PFSK-1 (cell line): ENCODE measurements around the gene TRIM8.

Experiments used
- FOXP2 ChIP-seq: optimal IDR thresholded peaks from 2 replicates; pipeline ENCODE3; 2011; ENCODE audit warnings: borderline replicate concordance, control low read depth, inconsistent platforms; ENCODE audit not compliant: insufficient read depth; ENCODE audit errors: extremely low read length, extremely low read depth
- POLR2AphosphoS5 ChIP-seq: IDR thresholded peaks from 2 replicates; pipeline ENCODE4 v1.6.1; 2012; ENCODE audit warnings: low read depth, mild to moderate bottlenecking, control low read depth, low read length, moderate library complexity
- SIN3A ChIP-seq: IDR thresholded peaks from 2 replicates; pipeline ENCODE4 v1.6.1; 2012; ENCODE audit warnings: mild to moderate bottlenecking, low read length, moderate library complexity, borderline replicate concordance; ENCODE audit not compliant: insufficient read depth
- TAF1 ChIP-seq: IDR thresholded peaks from 2 replicates; pipeline ENCODE4 v1.6.1; 2012; ENCODE audit warnings: low read length, control low read depth, borderline replicate concordance; ENCODE audit not compliant: insufficient read depth
- TF ChIP-seq, protein P1 (sequence below), 2 experiments: IDR thresholded peaks; 2 replicates each; pipeline versions ENCODE4 v1.6.1 to v1.8.0; 2011 to 2012; ENCODE audit warnings: low read depth in 2 of 2, low read length in 2 of 2, control low read depth in 1 of 2, inconsistent platforms in 1 of 2, mild to moderate bottlenecking in 1 of 2, moderate library complexity in 1 of 2; ENCODE audit not compliant: insufficient read depth in 1 of 2

The TRIM8 gene

DNA sequence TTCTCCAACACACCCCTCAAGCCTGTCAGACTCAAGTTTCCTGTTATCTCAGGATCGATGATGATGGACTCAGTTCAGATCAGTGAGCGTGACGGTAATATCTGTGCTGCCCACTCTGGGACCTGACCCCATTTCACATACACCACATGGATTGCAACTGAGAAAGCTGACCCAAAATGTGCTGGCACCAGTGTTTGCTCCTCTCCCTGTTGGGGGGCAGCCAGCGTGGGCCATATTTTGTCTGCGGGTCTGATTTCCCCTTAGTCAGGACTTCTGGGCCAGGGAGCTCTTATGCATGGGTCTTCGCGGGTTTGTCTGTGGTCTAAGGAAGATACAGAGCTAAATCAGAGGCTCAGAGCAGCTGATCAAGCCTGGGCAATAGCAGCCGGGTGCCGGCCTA lies 42.6 kb upstream of the TRIM8 start:
- TF ChIP-seq TAF1 (no peak), SIN3A (no peak), FOXP2 (no peak), POLR2AphosphoS5 (no peak)
- TF ChIP-seq, protein P1, sequence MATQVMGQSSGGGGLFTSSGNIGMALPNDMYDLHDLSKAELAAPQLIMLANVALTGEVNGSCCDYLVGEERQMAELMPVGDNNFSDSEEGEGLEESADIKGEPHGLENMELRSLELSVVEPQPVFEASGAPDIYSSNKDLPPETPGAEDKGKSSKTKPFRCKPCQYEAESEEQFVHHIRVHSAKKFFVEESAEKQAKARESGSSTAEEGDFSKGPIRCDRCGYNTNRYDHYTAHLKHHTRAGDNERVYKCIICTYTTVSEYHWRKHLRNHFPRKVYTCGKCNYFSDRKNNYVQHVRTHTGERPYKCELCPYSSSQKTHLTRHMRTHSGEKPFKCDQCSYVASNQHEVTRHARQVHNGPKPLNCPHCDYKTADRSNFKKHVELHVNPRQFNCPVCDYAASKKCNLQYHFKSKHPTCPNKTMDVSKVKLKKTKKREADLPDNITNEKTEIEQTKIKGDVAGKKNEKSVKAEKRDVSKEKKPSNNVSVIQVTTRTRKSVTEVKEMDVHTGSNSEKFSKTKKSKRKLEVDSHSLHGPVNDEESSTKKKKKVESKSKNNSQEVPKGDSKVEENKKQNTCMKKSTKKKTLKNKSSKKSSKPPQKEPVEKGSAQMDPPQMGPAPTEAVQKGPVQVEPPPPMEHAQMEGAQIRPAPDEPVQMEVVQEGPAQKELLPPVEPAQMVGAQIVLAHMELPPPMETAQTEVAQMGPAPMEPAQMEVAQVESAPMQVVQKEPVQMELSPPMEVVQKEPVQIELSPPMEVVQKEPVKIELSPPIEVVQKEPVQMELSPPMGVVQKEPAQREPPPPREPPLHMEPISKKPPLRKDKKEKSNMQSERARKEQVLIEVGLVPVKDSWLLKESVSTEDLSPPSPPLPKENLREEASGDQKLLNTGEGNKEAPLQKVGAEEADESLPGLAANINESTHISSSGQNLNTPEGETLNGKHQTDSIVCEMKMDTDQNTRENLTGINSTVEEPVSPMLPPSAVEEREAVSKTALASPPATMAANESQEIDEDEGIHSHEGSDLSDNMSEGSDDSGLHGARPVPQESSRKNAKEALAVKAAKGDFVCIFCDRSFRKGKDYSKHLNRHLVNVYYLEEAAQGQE (IDR thresholded peaks at IDR 0.05; ENCODE audit: insufficient read depth in 1 of 2, low read depth in 2 of 2, low read length in 2 of 2): no peak

DNA sequence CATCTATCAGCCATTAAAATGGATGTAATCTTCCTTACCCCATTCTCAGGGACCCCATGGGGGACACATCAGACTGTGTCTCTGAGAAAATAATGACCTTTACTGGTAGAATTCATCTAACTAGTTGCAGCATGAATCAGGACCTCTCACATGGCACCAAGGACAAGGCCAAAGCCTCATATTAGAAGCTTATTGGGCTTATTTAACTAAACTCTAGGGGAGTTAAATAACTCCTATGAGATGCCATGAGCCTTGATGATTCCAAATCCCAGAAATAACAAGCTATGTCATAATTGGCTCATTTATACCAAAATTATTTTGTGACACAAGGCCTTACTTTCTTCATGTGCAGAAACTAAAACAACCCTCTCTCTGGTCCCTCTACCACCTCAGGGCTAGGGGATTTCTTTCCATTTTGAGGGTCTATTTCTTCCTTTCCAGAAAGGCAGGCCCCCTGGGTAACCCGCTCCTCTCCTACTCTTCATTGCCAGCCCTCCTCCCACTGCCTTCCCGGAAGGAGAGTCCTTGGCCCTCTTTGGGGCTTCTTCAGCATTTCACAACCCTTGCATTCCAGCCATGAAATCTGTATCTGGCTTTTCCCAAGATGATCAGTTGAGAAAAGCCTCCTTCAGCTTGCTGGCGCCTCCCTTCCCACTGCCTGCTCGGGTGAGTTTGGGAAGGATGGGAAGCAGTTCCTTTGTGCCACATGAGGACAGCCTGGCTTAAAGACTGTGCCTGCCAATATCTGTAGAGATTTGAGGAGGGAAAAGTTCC lies 41.8 kb upstream of the TRIM8 start:
- TF ChIP-seq POLR2AphosphoS5 (no peak), FOXP2 (no peak)
- TF ChIP-seq, protein P1 (IDR thresholded peaks at IDR 0.05; ENCODE audit: insufficient read depth in 1 of 2, low read depth in 2 of 2, low read length in 2 of 2): no peak

DNA sequence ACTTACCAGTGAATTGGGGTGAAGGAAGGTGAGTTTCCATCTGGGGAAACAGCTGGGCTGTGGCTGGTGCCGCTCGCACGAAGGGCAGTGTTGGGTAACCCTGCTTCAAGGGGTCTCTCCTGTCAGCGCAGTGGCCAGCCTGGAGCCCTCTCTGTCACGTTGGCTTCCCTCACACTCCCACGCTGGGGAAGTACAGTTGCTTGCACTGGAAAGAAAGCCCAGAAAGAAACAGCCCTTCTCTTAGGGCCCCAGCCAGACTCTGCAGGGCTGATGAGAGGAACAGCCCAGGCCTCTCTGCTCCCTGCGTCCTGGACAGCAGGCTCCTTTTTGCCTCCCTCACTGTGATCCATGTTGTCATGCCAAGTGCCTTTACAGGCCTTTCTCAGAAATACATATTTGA lies 40.3 kb upstream of the TRIM8 start:
- TF ChIP-seq SIN3A: no peak
- TF ChIP-seq FOXP2: no peak
- TF ChIP-seq POLR2AphosphoS5: no peak
- TF ChIP-seq, protein P1 (IDR thresholded peaks at IDR 0.05; ENCODE audit: insufficient read depth in 1 of 2, low read depth in 2 of 2, low read length in 2 of 2): no peak
- no peak for TF ChIP-seq TAF1

DNA sequence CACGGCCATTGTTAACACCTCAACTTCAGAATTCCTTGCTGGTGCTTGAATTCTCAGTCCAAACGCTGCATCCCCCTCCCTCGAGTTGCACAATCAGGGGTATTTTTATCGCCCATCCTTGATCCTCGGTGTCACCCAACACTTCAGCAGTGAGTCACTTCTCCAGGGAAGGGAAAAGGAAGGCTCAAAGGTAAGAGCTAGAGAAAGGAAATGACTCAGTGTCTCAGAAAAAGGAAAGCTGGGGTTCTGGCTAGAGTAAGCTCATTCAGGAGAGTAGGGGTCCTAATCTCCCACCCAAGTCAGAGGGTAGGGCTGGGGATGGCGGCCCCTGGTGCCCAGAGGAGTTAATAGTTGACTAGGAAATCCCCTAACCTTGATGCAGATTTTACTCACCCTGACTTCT lies 39.8 kb upstream of the TRIM8 start:
- no peak for TF ChIP-seq POLR2AphosphoS5
- no peak for TF ChIP-seq TAF1
- TF ChIP-seq FOXP2: no peak
- no peak for TF ChIP-seq SIN3A
- TF ChIP-seq, protein P1 (IDR thresholded peaks at IDR 0.05; ENCODE audit: insufficient read depth in 1 of 2, low read depth in 2 of 2, low read length in 2 of 2): no peak
